HG02938 (cell line): ENCODE results near the gene IL36B.

Experiments
- ATAC-seq: cut with Tn5 transposase; IDR thresholded peaks from one replicate; pipeline ENCODE4 v1.9.1; 2021; ENCODE audit warnings: mild to moderate bottlenecking, moderate library complexity; ENCODE audit not compliant: unreplicated experiment

IL36B gene

GRCh38 chr2:113056521-113056920, 3.9 kb upstream of the IL36B start:
- ATAC-seq = no peak

DNA sequence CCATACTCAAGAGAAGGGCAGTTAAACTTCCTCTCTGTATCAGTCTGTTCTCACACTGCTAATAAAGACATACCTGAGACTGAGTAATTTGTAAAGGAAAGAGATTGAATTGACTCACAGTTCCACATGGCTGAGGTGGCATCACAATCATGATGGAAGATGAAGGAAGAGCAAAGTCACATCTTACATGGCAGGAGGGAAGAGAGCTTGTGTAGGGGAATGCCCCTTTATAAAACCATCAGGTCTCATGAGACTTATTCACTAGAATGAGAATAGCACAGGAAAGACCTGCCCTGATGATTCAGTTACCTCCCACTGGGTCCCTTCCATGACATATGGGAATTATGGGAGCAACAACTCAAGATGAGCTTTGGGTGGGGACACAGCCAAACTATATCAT, 1.4 kb upstream of the IL36B start:
- ATAC-seq = no peak

- no peak for ATAC-seq
Observed at GRCh38 chr2:113053666-113054065, 999 bp upstream of the IL36B start.

GRCh38 chr2:113050921-113051895, 1.5 kb downstream of the IL36B start:
- ATAC-seq = no peak

- ATAC-seq = no peak
Observed at GRCh38 chr2:113046465-113046864, 6.2 kb downstream of the IL36B start.

DNA sequence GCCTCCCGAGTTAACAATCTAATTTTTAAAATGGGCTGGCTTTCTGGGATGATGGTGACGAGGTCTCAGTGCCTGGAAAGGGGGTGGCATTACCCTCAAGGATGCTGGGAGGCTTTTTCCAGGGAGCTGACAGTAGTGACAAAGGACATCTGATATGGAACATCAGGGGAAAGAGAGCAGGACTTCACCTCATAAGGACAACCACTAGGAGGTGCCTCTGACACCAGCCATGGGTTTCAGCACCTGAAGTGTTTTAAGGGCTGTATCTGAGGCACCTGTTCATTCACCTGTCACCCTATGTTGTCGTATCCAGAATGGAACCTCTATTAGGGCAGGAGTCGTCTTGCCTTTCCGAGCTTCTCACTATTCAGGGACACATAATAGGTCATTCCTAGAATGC, 10.8 kb downstream of the IL36B start:
- no peak for ATAC-seq

GRCh38 chr2:113039719-113040118, 12.9 kb downstream of the IL36B start:
- no peak for ATAC-seq

- ATAC-seq = no peak
Observed at GRCh38 chr2:113039158-113039557, 13.5 kb downstream of the IL36B start.

GRCh38 chr2:113038291-113038690, 14.4 kb downstream of the IL36B start:
- ATAC-seq = no peak

- no peak for ATAC-seq
Observed at GRCh38 chr2:113036763-113037162, 15.9 kb downstream of the IL36B start.

DNA sequence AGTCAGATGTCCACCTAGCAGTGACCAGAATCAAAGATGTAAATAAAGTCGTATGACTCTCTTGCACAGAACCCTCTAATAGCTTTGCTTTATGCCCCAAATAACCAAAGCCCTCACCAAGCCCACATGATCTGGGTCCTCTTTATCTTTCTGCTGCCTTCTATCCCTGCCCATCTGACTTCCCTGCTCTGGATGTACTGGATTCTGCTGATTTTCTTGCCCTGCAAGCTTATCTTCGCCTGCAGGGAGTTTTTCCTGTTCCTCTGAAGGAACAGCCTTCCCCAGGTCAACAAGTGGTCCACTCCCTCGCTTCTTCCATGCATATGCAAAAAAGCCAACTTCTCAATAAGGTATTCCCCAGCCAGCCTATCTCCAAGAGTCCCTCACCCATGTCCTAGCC, 18.7 kb downstream of the IL36B start:
- no peak for ATAC-seq

DNA sequence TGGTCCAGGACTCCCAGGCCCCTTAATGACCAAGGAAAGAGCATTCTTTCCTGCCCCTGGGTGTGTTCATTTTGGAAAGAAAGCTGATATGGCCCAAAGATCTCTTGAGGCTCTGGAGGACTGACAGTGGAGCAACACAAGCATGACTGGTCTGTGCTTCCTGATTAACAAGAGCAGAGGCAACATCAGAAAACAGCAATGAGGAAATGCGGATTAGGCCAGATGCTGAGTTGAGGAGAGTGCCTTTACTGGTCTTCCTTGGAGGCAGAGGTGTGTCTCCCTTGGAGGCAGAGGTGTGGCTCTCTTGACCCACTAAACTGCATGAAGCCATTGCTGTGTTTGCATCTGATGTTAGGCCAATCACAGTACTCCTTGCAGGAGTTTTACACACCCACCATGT, 19.9 kb downstream of the IL36B start:
- no peak for ATAC-seq

GRCh38 chr2:113028112-113028511, 24.6 kb downstream of the IL36B start:
- no peak for ATAC-seq

- no peak for ATAC-seq
Observed at GRCh38 chr2:113027691-113028090, 25.0 kb downstream of the IL36B start.

DNA sequence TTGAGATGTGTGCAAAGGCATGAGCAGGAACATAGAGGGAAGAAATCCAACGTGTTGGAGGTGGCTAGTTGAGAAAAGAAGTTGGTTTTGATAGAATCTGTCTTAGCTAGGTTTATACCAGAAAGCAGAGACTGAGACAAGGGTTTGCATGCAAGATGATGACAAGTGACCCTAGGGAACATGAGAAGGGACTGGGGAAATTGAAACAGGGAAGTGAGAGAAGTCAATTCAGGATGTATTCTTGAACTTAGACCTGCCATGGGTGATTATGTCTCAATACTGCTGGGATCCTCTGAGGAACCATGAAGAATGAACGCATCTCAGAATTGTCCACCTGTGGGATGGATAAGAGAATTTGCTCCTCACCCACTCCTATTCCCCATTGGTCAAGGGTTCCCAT, 26.9 kb downstream of the IL36B start:
- ATAC-seq = no peak

DNA sequence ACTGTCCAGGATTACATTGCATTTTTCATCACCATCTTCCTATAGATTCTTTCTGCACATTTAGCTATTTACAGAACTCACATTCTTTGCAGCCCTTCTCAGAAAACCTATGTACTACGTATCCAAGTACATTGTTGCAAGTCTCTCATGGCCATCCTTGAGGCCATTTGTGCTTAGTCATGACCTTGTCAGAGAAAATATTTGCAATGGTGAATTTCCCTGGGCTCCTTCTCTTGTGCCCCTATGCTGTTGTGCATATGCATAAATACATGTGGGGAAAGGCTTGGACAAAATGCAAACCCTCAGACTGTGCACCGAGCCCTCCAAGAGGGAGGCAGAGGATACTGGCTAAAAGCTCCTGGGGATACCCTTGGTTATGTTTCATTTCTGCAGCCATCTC, 27.9 kb downstream of the IL36B start:
- no peak for ATAC-seq

DNA sequence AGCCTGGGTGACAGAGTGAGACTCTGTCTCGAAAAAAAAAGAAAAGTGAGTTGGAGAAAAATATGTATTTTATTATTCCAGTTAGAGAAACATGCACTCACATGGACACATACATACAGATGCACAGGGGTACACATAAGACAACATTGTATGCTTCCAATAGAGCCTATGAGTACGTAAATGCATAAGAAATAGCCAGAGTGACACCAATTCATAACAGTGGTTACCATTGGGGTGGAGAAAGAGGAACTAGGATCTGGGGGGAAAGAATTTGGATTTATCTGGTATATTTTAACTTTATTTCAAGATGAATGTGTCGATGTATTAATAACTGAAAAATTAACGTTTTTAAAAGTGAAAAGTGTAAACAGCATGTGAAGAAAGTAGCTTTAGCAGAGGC, 31.4 kb downstream of the IL36B start:
- ATAC-seq = no peak

DNA sequence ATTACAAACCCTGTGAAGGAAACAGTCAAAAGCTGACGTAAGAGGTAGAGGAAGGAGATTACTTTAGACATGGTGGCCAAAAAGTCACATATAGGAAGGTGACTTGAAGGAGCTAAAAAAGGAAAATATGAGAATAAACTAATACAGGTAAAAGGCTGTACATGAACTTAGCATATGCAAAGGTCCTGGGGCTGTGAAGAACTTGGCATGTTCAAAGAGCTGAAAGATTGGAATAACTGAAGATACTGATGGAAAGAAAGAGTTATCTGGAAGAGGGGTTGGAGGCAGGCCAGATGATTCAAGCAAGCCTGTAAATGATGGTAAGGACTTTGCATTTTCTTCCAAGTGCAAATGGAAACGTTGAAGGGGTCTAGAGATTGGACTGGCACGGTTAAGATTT, 34.2 kb downstream of the IL36B start:
- no peak for ATAC-seq

GRCh38 chr2:113015655-113016054, 37.0 kb downstream of the IL36B start:
- no peak for ATAC-seq

DNA sequence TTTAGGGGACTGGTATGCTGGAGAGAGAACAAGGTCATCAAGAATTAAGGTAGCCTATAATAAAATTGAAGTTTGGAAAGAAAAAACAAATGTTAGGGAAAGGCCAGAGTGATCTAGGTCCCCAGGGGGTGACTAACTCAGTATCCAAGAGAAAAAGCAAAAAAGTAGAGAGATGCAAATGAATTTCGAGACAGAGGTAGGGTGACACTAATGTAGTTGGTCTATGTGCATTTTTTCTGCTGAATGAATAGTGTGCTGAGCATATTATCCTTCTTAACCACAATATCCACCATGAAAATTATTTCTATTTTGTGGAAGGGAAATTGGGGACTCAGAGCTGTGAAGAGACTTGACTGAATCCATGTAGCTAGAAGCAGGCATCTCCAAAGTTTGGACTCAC, 37.6 kb downstream of the IL36B start:
- ATAC-seq = no peak

DNA sequence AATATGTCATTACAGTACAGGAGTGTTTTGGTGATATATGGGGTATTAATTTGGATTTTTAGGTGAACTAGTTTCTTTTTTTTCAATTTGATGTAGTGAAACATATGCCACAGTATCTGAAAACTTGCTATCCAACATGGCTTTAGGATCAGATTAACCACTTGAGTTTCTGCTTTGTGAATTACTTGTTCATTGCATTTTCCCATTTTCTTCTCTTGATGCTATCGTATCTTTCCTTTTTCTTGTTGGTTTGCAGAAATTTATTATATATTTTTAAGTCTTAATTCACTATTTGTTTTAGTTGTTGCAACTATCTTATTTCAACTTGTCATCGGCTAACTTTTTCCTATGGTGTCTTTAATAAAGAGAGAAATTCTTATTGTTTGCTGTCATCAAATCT, 38.6 kb downstream of the IL36B start:
- no peak for ATAC-seq

GRCh38 chr2:113013336-113013661, 39.4 kb downstream of the IL36B start:
- ATAC-seq = no peak
